NK-92 (cell line): Measurements from ENCODE around the gene DLG2.
"Not testable (repeated sequence)": the region's sequence is repeated elsewhere in the genome, so short reads cannot be mapped to it uniquely, and the experiment has no call there.

ENCODE experiments used
- DNase-seq: peaks from one replicate; lab custom pipeline; 2025; ENCODE audit not compliant: unreplicated experiment; lab: John Stamatoyannopoulos, UW

DLG2 gene

DNA sequence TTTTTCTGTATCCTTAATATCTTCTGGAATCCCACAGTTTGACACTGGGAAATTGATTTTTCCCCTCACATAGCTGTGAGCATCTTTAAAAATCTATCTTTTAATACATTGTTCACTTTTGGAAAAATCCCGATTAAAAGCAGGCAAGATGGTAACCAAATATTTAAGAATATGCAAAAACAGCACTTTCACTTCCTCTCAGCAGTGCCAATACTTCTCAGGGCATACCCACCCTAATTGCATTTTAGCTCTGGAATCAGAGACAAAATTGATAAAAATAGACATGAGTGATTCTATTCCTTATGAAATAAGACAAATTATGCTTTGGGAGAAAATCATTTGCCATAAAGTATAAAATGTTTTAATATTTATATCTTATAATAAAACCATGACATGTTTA is 2172.5 kb downstream of the DLG2 start:
- no peak for DNase-seq

DNA sequence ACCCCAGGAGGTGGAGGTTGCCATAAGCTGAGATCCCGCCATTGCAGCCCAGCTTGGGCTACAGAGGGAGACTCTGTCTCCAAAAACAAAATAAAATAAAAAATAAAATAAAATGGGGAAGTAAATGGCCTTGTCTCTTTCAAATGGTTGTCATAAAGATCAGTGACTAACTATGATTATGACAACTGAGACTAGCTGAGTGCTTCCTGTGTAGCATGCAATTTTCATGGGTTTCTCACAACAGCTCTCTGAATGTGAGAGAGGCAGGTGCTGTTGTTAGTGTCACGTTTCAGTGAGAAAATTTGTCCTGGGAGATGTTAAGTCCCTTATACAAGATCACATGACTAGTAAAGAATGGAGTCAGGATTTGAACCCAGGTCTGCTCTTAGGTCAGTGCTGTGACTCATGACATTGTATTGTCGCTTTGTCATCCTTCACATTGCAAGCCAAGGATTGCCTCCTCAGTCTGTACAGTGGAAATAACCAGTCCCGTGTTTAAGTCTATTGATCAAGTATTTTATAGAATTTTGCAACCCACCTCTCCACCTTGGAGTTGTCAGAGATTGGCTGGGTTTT is 2177.7 kb downstream of the DLG2 start:
- DNase-seq: no peak

- no peak for DNase-seq
Observed at GRCh38 chr11:83448686-83449085, 2178.5 kb downstream of the DLG2 start.

- DNase-seq: not testable (repeated sequence)
Observed at GRCh38 chr11:83443880-83444279, 2183.3 kb downstream of the DLG2 start.

DNA sequence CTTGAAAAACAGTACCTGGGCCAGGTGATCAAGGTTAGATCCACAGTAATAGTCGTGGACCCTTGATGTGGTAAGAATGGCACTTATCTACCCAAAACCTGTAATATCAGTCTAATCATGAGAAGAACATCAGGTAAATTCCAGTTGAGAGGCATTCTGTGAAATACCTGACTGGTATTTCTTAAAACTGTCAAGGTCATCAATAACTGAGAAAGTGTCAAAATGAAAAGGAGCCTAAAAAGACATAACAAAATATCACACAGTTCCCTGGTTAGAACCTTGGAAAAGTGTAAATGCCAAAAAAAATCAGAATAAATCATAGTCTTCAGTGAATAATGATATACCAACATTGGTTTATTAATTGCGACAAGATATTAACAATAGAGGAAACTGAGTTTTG is 2185.5 kb downstream of the DLG2 start:
- DNase-seq: no peak

DNA sequence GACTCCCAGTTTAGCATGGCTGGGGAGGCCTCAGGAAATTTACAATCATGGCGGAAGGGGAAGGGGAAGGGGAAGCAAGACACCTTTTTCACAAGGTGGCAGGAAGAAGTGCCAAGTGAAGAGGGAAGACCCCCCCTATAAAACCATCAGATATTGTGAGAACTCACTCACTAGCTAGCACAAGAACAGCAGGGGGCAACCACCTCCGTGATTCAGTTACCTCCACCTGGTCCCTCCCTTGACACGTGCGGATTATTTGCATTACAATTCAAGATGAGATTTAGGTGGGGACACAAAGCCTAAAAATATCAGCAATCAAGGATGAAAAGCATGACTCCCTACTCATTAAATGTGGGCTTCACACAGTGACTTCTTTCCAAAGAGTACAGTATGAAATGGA is 2186.0 kb downstream of the DLG2 start:
- no peak for DNase-seq

DNA sequence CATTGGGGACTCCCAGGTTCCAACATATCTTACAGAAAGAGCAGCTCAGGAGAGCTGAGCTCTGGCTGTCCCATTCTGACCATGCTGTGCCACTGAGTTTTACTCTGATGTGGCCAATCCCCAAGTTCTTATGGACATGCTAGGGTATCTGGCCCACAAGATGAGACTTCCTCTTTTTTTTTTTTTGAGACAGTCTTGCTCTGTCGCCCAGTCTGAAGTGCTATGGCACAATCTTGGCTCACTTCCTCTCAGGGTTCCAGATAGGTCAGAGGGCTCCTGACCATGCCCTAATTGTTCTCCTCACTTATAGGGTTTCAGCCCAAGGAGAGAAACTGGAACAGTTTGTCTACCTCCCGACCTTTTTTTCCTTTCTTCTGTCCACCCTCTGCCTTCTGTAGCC is 2188.7 kb downstream of the DLG2 start:
- DNase-seq: no peak

GRCh38 chr11:83437939-83438338 is 2189.2 kb downstream of the DLG2 start:
- no peak for DNase-seq

DNA sequence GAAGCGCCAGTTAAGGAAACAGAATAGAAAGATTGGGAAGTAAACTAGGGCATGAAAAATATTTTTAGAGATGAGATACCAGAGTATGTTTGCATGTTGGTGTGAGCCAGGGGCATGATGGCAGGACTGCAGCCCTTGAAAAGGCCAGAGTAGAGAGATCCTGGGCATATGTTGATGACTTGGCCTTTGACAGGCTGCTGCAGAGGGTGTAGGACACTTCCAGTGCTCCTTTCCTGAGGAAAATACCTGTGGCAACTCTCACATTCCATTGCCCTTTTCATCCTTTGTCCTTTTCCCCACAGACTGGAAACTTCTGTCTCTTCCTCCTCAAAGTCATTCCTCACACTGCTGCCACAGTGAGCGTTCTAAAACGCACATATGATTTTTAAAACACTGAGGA is 2190.3 kb downstream of the DLG2 start:
- no peak for DNase-seq

GRCh38 chr11:83434812-83435211 is 2192.3 kb downstream of the DLG2 start:
- not testable (repeated sequence) for DNase-seq

- no peak for DNase-seq
Observed at GRCh38 chr11:83427943-83428342, 2199.2 kb downstream of the DLG2 start.

- no peak for DNase-seq
Observed at GRCh38 chr11:83427501-83427900, 2199.6 kb downstream of the DLG2 start.

DNA sequence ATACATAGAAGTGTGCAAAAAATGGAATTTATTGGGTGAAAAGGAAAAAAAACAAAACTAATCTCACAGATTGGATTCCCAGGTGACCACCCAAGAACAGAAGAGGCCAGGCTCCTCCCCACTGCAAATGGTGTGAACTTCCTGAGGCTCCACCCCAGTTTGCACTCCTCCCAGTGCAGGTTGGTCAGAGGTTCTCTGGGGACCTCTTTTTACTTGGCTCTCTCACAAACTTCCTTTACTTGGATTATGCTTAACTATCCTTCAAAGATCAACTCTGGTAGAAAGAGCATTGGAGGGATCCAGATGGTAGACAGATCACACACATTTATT is 2202.0 kb downstream of the DLG2 start:
- no peak for DNase-seq

DNA sequence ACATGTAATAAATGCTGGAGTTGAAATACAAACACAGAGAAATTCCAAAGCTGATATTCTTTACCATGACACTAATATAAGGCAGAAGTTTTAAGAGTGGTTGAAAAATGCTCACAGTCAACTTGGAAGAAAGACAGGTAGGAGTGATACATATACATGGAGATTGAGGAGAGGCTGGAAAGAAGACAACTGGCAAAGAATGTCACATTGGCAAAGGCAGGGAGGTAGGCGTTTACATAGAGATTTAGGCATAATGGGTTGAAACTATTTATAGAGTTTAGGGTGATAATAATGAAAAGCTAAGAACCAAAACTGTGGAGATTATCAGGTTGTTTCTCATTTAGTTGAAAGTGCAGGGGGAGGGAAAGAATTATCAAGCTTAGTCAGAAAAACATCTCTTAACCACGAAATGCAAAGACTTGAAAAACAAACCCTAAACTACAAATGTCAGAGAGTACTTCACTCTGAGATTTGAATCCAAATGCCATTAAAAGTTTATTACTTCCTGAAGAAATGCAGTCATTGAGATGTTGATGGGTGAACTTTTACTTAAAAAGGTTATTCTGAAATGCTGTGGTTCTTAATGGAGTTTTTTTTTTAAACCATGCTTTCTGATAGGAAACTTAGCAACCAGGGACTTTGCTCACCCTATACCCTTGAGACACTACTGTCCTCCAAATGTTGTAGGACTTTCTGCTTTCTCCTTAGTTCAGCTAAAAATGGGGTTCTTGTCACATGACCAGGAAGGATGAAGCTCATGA is 2202.6 kb downstream of the DLG2 start:
- no peak for DNase-seq

GRCh38 chr11:83422641-83423040 is 2204.5 kb downstream of the DLG2 start:
- DNase-seq: not testable (repeated sequence)

GRCh38 chr11:83410605-83411565 is 2216.3 kb downstream of the DLG2 start:
- DNase-seq: no peak

- no peak for DNase-seq
Observed at GRCh38 chr11:83409891-83410290, 2217.3 kb downstream of the DLG2 start.

DNA sequence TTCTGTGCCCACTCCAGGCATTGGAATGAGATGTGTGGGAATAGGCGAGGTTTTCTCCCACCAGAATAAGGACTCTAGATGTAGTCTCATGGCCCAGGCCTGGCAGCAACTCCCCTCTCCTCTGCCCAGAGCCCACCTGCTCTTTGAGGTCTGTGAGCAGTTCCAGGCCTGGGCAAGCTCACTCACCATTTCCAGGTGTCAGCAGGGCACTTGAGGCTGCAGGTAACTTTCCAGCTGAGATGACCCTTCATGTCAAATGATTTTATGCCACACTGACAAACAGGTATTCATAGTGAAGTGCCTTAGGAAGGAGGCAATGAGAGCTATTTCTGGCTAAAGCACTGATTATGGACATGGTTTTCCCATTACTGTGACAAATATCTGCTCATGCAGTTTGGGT is 2217.7 kb downstream of the DLG2 start:
- no peak for DNase-seq

GRCh38 chr11:83408946-83409345 is 2218.2 kb downstream of the DLG2 start:
- no peak for DNase-seq
